ENCODE measurements around the gene RP9. TPM values are rescaled to one million over a fixed set of nuclear protein-coding genes. Genes with fewer than 3 reads are reported as not detected.

Gene RP9
- total and polyA plus RNA-seq, 2 of the 13 experiments (the other 11 are each of a cell fraction or from before 2014, with no cell fraction given): 14.2 to 18.6 TPM

DNA sequence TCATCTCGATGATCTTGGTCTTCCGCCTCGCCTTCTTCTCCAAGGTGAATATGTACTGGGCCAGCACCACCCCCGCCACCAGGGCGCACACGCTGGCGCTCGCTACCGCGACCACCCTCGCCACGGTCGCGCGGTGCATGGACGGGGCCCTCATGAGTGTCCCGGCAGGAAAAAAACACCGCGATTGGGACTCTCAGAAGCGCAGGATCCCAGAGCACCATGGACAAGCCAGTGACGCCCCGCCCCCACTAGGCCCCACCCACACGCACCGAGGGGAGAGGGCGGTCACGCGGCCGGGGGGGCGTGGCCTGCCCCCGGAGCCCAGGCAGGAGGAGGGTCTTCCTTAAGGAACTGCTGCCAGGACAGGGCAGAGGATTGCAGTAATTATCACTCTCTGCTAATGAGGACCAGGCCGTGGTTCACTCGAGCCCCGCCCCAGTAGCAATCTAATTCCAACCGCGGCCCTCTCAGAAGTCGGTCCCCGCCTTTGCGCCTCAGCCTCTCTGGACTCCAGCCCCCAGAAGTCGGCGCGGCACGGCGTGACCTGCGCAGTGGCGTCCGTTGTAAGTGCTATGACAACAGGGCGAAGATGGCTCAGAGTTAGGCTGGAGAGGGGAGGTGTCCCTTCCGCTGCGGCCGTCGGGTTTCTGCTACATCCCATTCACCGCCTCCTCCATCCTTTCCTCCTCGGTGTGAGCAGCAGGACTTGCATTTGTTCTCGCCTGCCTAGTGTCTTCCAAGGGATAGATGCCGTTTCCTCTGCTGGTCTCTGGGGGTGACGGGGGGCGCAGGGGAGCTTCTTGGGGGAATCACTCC lies 20.0 kb upstream of the RP9 start, which contains the start of gene BBS9 (continued):
- TF ChIP-seq, protein P1, sequence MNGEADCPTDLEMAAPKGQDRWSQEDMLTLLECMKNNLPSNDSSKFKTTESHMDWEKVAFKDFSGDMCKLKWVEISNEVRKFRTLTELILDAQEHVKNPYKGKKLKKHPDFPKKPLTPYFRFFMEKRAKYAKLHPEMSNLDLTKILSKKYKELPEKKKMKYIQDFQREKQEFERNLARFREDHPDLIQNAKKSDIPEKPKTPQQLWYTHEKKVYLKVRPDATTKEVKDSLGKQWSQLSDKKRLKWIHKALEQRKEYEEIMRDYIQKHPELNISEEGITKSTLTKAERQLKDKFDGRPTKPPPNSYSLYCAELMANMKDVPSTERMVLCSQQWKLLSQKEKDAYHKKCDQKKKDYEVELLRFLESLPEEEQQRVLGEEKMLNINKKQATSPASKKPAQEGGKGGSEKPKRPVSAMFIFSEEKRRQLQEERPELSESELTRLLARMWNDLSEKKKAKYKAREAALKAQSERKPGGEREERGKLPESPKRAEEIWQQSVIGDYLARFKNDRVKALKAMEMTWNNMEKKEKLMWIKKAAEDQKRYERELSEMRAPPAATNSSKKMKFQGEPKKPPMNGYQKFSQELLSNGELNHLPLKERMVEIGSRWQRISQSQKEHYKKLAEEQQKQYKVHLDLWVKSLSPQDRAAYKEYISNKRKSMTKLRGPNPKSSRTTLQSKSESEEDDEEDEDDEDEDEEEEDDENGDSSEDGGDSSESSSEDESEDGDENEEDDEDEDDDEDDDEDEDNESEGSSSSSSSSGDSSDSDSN (CRISPR knock-in tag; IDR thresholded peaks at IDR 0.05): peak; percentile 30; the same call in 1 of the 2 replicates
- TF ChIP-seq, protein P2, sequence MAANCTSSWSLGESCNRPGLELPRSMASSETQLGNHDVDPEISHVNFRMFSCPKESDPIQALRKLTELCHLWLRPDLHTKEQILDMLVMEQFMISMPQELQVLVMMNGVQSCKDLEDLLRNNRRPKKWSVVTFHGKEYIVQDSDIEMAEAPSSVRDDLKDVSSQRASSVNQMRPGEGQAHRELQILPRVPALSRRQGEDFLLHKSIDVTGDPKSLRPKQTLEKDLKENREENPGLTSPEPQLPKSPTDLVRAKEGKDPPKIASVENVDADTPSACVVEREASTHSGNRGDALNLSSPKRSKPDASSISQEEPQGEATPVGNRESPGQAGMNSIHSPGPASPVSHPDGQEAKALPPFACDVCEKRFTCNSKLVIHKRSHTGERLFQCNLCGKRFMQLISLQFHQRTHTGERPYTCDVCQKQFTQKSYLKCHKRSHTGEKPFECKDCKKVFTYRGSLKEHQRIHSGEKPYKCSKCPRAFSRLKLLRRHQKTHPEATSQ (CRISPR knock-in tag; IDR thresholded peaks at IDR 0.05; ENCODE audit: borderline replicate concordance): no peak
- TF ChIP-seq ZNF775 (CRISPR knock-in tag; IDR thresholded peaks at IDR 0.05; ENCODE audit: borderline replicate concordance): no peak
- no peak for TF ChIP-seq GPN1 (CRISPR knock-in tag; IDR thresholded peaks at IDR 0.05; ENCODE audit: borderline replicate concordance)
- peak; percentile 79 for TF ChIP-seq SAP130 (CRISPR knock-in tag; IDR thresholded peaks at IDR 0.05; ENCODE audit: low read depth)
- no peak for TF ChIP-seq EED (CRISPR knock-in tag; IDR thresholded peaks at IDR 0.05)
- TF ChIP-seq HOXA7 (CRISPR knock-in tag; IDR thresholded peaks at IDR 0.05): no peak
- TF ChIP-seq, protein P3, sequence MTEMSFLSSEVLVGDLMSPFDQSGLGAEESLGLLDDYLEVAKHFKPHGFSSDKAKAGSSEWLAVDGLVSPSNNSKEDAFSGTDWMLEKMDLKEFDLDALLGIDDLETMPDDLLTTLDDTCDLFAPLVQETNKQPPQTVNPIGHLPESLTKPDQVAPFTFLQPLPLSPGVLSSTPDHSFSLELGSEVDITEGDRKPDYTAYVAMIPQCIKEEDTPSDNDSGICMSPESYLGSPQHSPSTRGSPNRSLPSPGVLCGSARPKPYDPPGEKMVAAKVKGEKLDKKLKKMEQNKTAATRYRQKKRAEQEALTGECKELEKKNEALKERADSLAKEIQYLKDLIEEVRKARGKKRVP (CRISPR knock-in tag; IDR thresholded peaks at IDR 0.05): no peak
- TF ChIP-seq, protein P4, sequence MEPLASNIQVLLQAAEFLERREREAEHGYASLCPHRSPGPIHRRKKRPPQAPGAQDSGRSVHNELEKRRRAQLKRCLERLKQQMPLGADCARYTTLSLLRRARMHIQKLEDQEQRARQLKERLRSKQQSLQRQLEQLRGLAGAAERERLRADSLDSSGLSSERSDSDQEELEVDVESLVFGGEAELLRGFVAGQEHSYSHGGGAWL (CRISPR knock-in tag; IDR thresholded peaks at IDR 0.05): no peak; the same call in 1 of the 2 replicates
- TF ChIP-seq, protein P5, sequence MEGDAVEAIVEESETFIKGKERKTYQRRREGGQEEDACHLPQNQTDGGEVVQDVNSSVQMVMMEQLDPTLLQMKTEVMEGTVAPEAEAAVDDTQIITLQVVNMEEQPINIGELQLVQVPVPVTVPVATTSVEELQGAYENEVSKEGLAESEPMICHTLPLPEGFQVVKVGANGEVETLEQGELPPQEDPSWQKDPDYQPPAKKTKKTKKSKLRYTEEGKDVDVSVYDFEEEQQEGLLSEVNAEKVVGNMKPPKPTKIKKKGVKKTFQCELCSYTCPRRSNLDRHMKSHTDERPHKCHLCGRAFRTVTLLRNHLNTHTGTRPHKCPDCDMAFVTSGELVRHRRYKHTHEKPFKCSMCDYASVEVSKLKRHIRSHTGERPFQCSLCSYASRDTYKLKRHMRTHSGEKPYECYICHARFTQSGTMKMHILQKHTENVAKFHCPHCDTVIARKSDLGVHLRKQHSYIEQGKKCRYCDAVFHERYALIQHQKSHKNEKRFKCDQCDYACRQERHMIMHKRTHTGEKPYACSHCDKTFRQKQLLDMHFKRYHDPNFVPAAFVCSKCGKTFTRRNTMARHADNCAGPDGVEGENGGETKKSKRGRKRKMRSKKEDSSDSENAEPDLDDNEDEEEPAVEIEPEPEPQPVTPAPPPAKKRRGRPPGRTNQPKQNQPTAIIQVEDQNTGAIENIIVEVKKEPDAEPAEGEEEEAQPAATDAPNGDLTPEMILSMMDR (CRISPR knock-in tag; IDR thresholded peaks at IDR 0.05): 0 out of 2 replicates have a peak, but pooled peaks have one; percentile 9
- TF ChIP-seq KLF6 (CRISPR knock-in tag; IDR thresholded peaks at IDR 0.05): no peak
- peak; percentile 21; the same call in 1 of the 2 replicates for TF ChIP-seq NFE2L1 (CRISPR knock-in tag; IDR thresholded peaks at IDR 0.05; ENCODE audit: borderline replicate concordance)
- peak; percentile 59 for TF ChIP-seq SALL1 (CRISPR knock-in tag; IDR thresholded peaks at IDR 0.05)
- TF ChIP-seq ZNF274 (CRISPR knock-in tag; IDR thresholded peaks at IDR 0.05): peak; percentile 55; the same call in 1 of the 2 replicates
- TF ChIP-seq, protein P6, sequence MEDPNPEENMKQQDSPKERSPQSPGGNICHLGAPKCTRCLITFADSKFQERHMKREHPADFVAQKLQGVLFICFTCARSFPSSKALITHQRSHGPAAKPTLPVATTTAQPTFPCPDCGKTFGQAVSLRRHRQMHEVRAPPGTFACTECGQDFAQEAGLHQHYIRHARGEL (CRISPR knock-in tag; IDR thresholded peaks at IDR 0.05): no peak
- peak; percentile 65 for TF ChIP-seq CREM (IDR thresholded peaks at IDR 0.05)
- TF ChIP-seq CREM (CRISPR knock-in tag; IDR thresholded peaks at IDR 0.05): no peak
- TF ChIP-seq JUNB (CRISPR knock-in tag; IDR thresholded peaks at IDR 0.05; ENCODE audit: borderline replicate concordance): no peak
- TF ChIP-seq FOXA1 (IDR thresholded peaks at IDR 0.05): no peak
- TF ChIP-seq FOXA1 (CRISPR knock-in tag; IDR thresholded peaks at IDR 0.05): peak; percentile 73
- TF ChIP-seq MXI1 (IDR thresholded peaks at IDR 0.05; ENCODE audit: borderline replicate concordance, low read depth, low read length): peak; percentile 69; the same call in 2 of the 3 replicates
- no peak for TF ChIP-seq ZZZ3 (CRISPR knock-in tag; IDR thresholded peaks at IDR 0.05; ENCODE audit: borderline replicate concordance)
- TF ChIP-seq TBP (CRISPR knock-in tag; IDR thresholded peaks at IDR 0.05): no peak
